GM21360 (cell line): ENCODE measurements around the gene NUP98.

Experiments used
- ATAC-seq: cut with Tn5 transposase; IDR thresholded peaks from one replicate; pipeline ENCODE4 v1.9.1; 2021; ENCODE audit warnings: mild to moderate bottlenecking, moderate library complexity; ENCODE audit not compliant: unreplicated experiment

NUP98 gene

DNA sequence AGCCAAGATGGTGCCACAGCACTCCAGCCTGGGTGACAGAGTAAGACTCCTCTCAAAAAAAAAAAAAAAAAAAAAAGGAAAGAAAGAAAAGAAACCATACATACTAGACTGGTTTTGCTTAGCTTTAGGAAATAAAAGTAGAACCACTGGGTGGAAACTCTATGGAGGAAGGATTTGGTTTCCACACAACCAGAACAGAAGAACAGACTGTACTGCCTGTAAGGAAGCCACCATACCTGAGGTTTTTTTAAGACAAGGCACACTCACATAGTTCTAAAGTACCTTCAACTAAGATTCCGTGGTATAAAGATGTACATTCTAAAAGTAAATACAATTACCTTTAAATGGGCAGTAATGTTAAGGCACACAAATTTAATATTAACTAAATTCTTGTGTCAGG is 58.6 kb downstream of the NUP98 start:
- no peak for ATAC-seq

DNA sequence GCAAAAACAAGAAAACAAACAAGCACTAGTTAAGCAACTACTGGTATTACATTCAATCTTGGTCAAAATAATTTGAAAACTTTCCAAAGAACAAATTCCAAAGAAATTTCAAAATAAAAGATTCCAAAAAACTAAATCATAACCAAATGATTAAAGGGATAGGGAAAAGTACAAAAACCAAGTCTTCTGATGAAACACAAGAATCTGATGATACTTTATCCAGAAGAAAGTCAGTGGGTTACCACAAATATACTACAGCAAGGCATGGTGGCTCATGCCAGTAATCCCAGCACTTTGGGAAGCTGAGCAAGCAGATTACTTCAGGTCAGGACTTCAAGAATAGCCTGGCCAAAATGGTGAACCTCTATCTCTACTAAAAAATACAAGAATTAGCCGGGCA is 59.1 kb downstream of the NUP98 start:
- ATAC-seq: no peak

DNA sequence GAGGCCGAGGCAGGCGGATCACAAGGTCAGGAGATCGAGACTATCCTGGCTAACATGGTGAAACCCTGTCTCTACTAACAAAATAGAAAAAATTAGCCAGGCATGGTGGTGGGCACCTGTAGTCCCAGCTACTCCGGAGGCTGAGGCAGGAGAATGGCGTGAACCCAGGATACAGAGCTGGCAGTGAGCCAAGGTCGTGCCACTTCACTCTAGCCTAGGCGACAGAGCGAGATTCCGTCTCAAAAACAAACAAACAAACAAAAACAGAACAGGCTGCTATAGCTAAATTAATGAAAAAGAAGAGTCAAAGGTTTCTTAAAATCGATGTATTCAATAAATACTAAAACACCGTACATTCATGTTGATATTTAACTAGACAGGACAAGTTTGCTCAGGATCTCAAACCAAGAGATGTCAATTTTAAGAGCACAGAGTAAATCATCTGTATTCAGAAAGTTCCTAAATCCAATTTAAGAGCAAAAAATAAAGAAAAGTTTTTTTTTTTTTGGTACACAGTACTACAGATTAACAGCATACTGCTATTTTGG is 59.9 kb downstream of the NUP98 start:
- ATAC-seq: no peak

DNA sequence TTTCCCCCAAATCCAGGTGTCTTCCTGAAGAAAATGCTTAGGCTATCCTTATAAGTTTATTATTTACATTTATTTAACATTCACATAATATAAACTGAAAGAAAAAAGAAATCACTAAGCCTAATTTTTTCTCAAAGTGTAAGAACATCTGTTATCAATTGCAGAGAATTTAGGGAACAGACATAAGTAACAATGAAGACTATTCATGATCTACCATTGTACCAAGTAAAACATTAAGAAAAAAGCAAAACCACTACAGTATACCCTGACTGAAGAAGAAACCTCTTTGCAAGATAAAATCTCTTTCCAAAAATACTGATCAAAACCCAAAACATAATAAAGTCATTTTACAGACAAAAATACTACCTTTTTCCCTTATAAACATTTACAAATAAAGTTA is 60.5 kb downstream of the NUP98 start:
- ATAC-seq: no peak

DNA sequence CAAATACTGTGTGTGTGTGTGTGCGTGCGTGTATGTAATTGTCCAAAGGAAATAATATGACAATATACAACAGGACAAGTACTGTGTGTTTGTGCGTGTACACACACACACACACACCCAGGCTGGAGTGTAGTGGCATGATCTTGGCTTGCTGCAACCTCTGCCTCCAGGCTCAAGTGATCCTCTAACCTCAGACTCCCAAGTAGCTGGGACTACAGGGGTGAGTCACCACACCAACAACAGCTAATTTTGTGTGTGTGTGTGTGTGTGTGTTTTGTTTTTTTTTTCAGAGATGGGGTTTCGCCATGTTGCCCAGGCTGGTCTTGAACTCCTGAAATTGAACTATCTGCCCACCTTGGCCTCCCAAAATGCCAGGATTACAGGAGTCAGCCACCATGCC is 61.5 kb downstream of the NUP98 start:
- ATAC-seq: no peak

DNA sequence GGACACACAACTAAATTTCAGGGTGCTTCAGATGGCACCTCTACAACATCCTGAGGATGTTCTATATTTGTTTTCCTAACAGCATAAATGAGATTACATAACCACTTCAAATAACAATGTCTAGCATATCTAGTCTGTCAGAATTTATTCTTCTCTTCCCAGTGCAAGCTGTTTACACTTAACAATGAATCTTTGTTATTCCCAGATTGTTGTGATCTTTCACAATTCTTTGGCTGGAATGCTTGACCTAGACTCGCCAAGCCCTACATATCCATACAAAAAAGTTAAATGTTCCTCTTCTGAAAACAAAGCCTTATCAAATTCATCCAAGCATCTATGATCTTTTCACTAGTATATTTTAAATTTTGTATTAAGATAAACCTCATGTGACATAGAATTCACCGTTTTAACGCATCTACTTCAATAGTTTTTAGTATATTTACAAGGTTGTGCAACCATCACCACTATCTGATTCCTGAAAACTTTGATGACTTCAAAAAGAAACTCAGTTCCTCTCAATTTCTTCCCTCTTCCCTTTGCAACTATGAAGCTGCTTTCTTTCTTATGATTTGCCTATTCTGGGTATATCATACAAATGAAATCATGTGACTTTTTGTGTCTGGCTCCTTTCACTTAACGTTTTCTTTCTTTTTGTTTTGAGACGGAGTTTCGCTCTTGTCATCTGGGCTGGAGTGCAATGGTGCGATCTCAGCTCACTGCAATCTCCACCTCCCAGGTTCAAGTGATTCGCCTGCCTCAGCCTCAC is 64.5 kb downstream of the NUP98 start:
- no peak for ATAC-seq

DNA sequence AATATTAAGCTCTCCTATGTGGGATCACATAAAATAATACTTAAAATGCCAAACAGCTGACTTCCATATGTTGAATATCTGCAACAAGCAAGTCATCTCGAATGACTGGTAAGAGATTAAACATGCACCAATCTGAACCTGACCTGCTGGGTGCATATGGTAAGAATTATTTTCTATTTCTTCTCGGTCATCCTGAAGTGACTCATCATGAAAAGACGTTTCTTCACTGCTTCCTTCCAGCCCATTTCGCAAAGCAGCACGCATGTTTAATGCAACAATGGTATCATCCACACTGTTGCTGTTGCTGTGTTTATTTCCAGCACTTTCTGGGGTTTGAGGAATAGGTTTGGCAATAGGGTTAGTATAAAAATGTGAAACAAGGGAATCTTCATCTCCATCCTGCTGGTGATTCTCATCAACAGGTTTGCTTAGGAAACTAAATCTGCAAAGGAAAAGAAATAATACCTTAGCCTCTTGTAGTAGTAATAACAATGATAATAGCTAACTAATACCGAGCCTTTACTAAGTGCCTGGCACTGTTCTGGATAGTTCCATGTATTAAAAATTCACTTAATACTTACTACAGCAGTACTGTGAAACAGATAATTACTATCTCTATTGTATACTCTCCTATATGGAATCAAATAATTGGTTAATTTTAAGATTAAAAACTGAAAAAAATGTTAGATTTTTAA is 74.2 kb downstream of the NUP98 start:
- no peak for ATAC-seq

DNA sequence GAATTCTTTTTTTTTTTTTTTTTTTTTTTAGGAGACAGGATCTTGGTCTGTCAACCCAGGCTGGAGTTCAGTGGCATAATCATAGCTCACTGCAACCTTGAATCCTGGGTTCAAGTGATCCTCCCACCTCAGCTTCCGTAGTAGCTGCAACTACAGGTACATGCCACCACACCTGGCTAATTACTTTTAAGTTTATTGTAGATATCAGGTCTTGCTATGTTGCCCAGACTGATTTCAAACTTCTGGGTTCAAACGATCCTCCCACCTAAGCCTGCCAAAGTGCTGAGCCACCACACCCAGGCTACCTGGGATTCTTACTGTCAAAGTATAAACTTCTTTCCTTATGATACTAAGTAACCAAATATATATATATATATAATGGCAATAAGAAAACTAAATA is 75.3 kb downstream of the NUP98 start:
- no peak for ATAC-seq

DNA sequence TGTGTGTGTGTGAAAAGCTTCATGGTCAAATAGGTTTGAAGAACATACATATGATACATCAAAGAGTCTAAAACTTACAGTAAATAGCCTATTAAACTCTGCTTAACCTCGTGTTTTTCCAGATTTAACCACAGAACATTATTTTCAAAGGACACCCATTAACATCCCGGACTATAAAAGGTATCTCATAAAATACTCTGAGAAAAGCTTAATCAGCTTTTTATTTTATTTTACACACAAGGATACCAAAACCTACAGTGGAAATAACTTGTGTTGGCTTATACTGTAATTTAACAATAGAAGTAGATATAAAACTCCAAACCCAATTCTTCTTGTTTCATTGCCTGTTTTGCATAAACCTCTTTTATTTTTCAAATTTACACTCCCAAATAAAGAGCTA is 76.4 kb downstream of the NUP98 start:
- no peak for ATAC-seq

DNA sequence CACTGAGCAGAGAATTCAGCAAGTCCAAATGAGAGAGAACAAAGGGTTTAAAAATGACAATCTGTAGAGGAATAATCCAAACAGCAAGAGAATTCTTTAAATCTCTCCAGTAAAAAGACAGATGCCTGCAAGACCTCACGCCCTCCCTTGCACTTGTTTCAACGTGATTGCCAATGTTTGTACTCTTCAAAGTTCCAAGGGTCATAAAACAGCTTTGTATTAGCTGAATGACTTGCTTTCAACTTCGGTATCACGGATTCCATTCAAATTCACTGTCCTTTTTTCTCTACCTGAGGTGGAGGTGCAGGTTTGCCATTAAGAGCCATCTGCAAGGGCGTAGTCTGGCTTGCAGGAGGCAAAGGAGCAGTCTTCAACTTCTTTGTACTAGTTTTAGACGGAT is 85.1 kb downstream of the NUP98 start:
- ATAC-seq: no peak

DNA sequence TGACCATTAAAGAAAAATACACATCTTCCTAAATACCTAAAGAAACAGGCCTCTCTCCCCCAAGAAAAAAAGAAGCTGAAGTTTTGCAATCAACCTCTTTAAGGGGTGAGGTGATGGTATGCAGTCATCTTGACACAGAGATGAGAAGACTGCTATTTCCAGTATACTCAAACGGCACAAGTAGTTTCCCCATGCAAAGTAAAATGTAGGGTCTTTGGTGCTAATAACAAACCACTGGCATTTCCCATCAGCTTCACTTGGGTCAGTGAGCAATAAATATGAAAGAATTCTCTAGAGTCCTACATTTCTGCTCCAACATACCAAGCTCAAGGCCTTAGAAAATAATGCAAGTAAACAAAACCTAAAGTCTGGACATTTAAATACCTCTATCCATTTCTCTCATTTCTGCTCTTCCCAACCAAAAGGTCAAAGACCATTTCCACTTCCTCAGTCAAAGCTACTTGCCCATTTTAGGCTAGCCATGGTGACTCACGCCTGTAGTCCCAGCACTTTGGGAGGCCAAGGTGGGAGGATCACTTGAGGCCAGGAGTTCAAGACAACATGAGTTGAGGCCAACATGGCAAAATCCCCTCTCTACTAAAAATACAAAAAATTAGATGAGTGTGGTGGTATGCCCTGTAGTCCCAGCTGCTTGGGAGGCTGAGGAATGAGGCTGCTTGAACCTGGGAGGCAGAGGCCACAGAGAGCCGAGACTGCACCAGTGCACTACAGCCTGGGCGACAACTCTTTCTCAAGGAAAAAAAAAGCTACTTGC is 86.7 kb downstream of the NUP98 start:
- no peak for ATAC-seq

DNA sequence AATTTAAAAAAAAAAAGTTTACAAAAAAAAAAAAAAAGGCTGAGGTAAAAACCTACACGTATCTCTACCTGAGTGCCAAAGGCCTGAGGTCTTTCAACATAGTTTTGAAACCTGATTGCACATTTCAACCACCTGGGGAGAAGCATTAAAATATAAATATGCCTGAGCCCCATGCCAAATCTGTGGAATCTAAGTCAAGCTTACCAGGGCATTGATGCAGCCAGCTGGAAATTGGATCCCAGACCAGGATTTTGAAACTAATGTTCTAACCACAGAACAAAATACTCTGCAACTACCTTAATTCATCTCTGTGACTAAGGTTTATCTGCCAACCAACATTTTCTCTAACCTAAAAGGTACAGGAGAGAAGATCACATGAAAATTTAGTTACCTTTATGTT is 87.4 kb downstream of the NUP98 start:
- ATAC-seq: no peak

DNA sequence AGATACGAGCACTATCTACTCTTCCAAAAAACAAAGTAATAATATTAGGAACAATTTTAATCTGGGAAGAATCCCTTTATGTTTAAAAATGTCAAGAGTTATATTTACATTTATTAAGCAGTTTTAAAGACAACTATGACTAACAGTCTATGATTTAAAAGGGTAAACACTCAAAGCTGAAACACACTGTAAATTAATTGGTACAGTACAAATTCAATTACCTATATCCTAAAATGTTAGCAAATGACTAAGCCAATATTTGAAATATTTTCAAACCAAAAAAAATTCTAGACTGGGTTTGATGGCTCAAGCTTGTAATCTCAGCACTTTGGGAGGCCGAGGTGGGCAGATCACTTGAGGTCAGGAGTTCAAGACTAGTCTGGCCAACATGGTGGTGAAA is 90.2 kb downstream of the NUP98 start:
- ATAC-seq: no peak

DNA sequence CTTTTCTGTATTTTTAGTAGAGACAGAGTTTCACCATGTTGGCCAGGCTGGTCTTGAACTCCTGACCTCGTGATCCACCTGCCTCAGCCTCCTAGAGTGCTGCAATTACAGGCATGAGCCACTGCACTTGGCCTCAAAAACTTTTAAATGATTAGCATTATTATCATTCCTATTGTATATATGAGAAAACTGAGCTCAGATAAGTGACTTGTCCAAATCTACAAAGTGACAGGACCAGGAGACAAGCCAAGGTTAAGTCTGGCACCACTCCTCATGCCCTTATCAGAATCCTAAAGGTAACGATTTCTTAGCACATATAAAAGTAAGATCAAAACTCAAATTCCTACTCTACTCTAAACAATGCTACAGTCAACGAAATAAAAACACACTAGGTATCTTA is 94.0 kb downstream of the NUP98 start:
- ATAC-seq: no peak

DNA sequence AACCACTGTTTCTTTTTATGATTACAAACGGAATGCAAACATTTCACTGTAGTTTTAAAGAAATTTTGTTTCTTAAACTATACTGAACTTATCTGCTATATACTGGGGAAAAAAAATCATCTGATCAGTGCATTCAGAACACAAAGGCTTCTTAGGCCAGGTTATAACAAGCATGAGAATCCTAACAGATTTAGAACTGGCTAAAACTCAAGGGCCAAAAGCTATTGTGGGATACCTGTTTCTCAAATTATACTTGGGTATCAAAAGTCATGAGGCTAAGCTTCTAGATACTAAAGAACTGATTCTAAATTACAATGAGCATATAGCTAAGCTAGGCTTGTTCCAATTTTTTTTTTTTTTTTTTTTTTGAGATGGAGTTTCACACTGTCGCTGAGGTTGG is 96.4 kb downstream of the NUP98 start:
- ATAC-seq: no peak

DNA sequence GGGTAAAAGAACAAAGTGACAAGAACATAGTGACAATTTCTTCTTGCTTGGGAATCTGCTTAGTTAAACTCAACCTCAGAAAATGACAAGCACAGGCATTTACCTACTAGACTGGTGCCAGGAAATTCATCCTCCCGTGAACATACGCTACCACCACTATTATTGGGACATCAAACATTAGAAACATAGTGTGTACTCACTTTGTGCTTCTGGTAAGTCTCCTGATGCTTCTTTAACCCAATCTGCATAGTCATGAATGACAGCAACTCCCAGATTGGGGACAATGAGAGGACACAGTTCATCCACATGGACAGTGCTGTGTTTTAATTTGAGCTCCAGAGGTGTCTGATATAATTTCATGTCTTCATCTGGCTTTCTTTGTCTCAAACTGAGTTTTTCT is 96.9 kb downstream of the NUP98 start:
- no peak for ATAC-seq

DNA sequence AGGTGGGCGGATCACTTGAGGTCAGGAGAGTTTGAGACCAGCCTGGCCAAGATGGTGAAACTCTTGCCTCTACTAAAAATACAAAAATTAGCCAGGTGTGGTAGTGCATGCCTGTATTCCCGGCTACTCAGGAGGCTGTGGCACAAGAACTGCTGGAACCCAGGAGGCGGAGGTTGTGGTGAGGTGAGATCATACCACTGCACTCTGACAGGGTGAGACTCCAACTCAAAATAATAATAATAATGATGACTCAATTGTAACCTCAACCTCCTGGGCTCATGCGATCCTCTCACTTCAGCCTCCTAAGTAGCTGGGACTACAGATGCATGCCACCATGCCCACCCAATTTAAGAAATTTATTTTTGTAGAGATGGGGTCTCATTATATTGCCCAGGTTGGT is 110.6 kb downstream of the NUP98 start:
- no peak for ATAC-seq

DNA sequence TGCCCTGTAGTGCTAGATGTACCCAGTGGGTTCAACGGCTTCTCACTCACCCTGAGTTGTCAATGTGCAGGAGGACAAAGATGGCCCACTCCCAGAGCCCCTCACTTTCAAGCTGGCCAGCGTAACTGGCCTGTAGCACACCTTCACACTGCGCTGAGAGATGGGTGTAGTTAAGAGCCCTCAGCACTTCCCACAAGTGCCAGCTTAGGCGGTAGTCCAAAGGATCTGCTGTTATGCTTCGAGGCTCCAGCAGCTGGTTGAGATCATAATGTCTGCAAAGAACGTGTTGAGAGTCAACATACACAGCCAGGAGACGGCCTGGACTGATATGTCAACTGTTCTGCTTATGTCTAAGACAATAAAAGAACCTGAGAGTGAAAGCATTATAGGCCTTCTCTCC is 111.4 kb downstream of the NUP98 start:
- ATAC-seq: no peak

DNA sequence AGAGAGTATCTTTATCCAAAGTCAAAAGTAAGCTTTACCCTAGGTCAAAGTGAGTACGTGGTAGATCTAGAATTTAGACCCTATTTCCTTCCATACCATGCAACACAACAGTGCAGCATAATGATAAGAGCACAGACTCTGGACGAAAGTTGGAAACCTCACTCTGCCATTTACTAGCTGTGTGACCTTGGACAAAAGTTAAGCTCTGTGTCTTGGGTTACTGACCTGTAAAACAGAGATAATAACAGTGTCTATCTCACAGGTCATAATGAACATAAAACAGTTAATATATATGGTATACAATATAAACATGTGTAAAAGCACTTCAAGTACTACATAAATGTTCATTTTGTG is 112.6 kb downstream of the NUP98 start:
- ATAC-seq: no peak

DNA sequence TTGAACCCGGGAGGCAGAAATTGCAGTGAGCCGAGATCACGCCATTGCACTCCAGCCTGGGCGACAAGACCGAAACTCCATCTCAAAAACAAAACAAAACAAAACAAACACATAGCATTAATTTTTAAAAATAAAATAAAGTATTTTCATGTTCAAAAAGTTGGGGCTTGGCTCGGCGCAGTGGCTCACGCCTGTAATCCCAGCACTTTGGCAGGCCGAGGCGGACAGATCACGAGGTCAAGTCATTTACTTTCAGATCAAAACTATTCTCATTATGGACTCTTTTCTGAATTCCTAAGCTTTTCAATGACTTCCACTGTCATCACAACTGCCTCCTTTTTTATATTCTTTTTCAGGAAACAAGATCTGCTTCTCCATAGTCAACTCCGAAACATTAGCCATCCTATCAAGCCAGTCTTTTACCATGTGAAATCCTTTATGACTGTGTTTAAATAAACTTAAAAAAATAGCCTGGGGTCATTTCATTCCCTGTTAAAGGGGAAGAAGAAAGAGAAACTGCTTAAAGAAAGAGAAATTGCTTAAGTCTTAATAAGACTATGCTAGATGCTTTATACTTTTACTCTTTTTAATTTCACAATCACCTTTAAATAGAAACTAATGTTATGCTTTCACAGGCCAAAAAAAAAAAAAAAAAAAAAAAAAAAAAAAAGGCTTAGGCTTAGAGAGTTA is 113.1 kb downstream of the NUP98 start:
- ATAC-seq: no peak

DNA sequence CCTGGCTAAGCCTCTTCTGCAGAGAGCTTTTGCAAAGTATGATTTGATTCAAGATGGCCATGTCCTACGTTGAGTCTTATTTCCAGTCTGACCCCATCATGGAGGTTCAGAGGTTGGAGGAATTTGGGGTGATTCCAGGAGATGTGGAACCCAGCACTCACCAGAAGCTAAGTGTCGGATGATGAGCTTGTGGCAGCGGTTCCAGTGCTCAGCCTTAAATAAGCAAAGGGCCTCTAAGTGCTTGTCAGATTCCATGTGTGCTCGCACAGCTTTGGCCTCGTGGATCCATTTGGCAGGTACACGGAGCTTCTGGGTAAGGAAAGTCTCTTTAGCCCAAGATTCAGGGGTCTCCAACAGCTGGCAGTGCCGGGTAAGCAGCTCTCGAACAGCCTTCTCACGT is 114.3 kb downstream of the NUP98 start:
- ATAC-seq: no peak
